Stimulated activated CD4-positive, alpha-beta T cell treated with anti-CD3 and anti-CD28 coated beads, Interleukin-4, amount 100 ng/mL, for 1 hour (primary cell): Measurements from ENCODE around the gene MRGPRF.

Experiments used
- DNase-seq: peaks from one replicate; pipeline ENCODE4 v3.0.0-alpha.2; 2020

MRGPRF gene

GRCh38 chr11:69049490-69049867 lies 36.4 kb upstream of the MRGPRF start:
- peak; percentile 15 for DNase-seq

GRCh38 chr11:69048694-69049489 lies 35.8 kb upstream of the MRGPRF start, which contains the start of gene TPCN2:
Gene TPCN2, plus strand, starts transcription at chr11:69048932. Its CDS starts 66 bp downstream, at chr11:69048998.
- peak; percentile 90 for DNase-seq

DNA sequence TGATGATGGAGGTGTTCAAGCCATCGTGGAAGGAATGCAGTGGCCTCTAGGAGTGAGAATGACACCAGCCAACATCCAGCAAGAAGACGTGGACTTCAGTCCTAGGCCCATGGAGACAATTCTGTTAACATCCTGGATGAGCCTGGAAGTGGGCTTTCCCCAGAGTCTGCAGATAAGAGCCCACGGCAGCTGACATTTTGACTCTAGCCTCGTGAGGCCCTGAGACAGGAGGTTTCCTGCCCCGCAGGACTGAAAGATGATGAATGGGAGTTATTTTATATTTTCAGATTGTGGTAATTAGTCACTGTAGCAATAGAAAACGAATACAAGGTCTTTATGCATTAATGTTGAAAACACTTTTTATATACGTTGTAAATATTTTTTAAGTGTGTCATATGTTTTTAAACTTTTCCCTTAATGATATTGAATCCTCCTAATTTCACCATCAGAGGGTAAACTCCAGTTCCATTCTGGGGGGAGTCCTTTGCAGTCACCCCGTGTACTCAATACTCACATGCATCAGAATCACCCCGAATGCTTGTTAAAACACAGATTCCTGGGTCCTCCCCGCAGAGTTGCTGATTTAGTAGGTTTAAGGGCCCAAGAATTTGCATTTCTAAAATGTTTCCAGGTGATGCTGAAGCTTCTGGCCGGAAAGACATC lies 35.1 kb upstream of the MRGPRF start:
- no peak for DNase-seq

DNA sequence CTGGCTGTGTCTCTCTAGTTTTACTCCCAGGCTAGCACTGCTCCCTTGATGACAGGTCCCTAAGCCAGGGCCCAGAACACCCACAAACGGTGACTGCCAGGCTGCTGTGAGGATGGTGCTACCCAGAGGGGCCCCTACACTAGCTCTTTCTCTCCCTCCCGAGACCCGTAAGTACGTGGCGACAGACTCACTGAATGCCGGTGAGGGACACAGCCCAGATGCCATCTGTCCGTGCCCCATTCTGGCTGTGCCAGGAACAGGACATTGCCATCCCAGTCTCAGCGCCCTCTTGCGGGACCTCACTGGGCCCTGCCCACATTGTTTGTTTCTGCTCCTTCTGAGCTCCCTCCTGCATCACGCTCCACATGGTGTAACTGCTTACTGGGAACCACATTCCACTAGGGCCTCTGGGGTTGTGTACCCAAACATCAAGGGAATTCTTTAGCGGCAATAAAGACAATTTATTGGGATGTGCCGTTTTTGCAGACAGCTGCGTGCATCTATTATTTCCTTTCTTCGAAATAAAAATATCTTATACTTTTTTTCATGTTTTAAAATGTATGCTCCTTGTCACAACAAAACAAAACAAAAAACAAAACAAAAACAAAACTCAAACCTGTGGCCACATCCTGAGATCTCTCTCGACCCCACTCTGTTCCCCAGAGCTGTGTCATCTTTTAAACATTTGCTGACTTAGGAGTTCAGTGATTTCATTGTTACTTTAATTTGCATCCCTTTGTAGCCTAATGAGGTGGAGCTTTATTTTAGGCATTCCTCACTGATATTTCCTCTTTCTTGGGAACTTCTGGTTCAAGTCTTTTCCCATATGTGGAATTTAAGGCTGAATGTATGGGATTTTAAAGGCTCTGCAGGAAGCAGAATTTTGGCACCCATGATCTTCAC lies 31.3 kb upstream of the MRGPRF start:
- DNase-seq = no peak

GRCh38 chr11:69041516-69041915 lies 28.5 kb upstream of the MRGPRF start:
- no peak for DNase-seq

- no peak for DNase-seq
Measured at GRCh38 chr11:69040581-69041260, 27.7 kb upstream of the MRGPRF start.

DNA sequence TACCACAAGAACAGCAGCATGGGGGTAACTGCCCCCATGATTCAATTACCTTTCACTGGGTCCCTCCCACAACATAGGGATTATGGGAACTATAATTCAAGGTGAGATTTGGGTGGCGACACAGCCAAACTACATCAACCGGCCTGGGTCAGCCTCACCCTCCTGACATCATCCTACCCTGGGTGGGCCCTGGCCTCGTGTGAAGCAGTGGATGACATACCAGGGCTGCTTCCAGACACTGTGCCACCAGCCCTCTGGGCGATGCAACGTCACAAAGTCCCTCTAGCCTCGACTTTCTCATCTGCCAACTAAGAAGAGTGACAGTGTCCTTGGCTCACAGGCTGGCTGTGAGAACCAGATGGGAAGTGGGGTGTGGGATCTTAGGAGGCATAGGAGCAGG lies 27.0 kb upstream of the MRGPRF start:
- no peak for DNase-seq

DNA sequence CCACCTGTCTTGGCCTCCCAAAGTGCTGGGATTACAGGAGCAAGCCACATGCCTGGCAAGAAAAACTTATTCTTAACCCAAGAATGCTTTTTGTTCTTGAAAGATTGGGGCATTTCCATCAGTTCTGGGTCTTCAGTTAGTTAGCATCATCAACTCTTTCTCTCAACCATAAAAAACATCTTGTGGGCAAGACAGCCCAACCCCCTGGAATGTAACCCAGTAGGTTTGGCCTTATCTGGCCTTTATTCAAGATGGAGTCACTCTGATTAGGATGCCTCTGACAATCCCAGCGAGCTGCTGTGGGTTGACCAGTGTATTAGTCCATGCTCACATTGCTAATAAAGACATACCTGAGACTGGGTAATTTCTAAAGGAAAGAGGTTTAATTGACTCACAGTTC lies 26.5 kb upstream of the MRGPRF start:
- DNase-seq = no peak

- no peak for DNase-seq
Measured at GRCh38 chr11:69037544-69037943, 24.5 kb upstream of the MRGPRF start.

- no peak for DNase-seq
Measured at GRCh38 chr11:69037074-69037473, 24.0 kb upstream of the MRGPRF start.

DNA sequence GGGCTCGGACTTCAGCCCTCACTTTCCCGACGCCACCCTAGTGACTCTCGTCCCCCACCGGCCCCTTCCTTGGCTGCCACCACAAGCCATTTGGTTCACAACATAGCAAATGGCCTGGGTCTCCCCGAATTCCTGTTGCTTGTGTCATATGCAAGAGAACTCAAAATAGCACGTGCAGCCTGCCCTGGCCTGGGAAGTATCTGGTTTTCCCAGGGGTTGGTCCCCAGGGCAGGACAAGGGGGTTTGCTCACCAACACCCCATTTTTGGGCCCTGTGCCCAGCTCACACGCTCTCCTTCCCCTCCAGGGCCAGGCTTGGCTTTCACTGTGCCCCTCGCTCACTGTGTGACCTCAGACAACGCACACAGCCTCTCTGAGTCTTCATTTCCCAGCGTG lies 22.9 kb upstream of the MRGPRF start:
- no peak for DNase-seq

GRCh38 chr11:69035150-69035945 lies 22.3 kb upstream of the MRGPRF start:
- DNase-seq = no peak

DNA sequence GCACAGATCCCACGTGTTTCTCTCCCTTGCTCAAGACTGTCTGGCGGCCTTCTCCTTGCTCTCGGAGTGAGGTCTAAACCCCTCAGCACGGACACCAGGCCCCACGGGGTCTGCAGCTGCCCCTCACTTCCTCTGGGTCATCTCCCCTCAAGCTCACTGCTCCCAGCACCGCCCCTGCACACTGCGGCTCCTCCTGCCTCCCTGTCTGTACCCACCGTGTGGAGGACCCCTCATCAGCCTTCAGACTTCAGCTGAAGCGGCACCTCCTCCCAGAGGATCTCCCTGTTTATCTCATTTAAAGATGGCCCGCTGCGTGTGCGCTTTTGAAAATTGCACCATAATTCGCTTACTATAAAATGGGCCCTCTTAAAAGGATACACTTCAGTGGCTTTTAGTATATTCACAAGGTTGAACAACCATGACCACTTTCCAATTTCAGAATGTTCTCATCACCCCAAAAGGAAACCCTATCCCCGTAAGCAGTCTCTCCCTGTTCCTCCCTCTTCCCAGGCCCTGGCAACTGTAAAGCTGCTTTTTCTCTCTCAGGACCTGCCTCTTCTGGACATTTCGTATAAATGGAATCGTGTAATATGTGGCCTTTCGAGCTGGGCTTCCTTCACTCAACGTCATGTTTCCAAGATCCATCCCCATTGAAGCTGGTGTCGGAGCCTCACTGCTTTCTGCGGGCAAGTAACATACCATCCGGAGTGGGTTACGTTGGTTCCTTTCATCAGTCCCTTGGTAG lies 21.2 kb upstream of the MRGPRF start:
- DNase-seq = no peak

GRCh38 chr11:69033431-69033830 lies 20.4 kb upstream of the MRGPRF start:
- no peak for DNase-seq

- DNase-seq = no peak
Measured at GRCh38 chr11:69032833-69033232, 19.8 kb upstream of the MRGPRF start.

DNA sequence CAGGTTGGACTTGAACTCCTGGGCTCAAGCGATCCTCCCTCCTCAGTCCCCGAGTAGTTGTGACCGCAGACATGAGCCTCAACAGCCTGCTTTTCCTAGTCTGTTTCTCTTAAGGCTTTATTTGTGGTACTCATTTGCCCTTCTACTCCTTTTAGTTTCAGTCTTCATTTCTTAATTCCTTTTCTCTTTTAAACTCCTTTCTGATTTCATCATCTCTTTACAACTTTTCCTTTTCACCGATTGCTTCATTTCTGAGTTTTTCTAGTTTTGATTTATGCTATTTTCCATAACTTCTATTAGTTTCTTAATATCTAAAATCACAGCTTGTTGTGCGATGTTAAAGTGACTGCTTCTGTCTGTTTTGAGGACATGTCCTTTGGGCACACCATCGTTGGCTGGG lies 17.3 kb upstream of the MRGPRF start:
- DNase-seq = no peak

GRCh38 chr11:69027704-69028372 lies 14.8 kb upstream of the MRGPRF start:
- no peak for DNase-seq

GRCh38 chr11:69024509-69024908 lies 11.5 kb upstream of the MRGPRF start:
- DNase-seq = no peak

- DNase-seq = no peak
Measured at GRCh38 chr11:69022260-69022659, 9.2 kb upstream of the MRGPRF start.

- DNase-seq = no peak
Measured at GRCh38 chr11:69018924-69019323, 5.9 kb upstream of the MRGPRF start.

GRCh38 chr11:69017951-69018350 lies 4.9 kb upstream of the MRGPRF start:
- no peak for DNase-seq
